ENCODE measurements around the gene CELF5. TPM values are rescaled to one million over a fixed set of nuclear protein-coding genes. Genes with fewer than 3 reads are reported as not detected.

CELF5 gene
- total and polyA plus RNA-seq, 10 of the 15 experiments (the other 5 are each of a cell fraction or from before 2014, with no cell fraction given), result 0.01 to 0.04 TPM; not detected in 8

- no peaks in the 10 kb centered on the region for H3K27me3 ChIP-seq (replicated peaks in 1 of 2; ENCODE audit: control insufficient read depth in 2 of 2, insufficient read depth in 2 of 2, low read length in 1 of 2)
- whole genome bisulfite sequencing (ENCODE audit: insufficient coverage, insufficient replicate concordance, low lambda C conversion rate, missing lambda C conversion rate), result 81% methylated on average over 9 of the region's 9 CpGs
- no peak overlapping the region for H3K9ac ChIP-seq (ENCODE audit: control insufficient read depth, insufficient read depth, low read length)
- BruUV-seq (replicated peaks), result no TSS peak
- H3K36me3 ChIP-seq (ENCODE audit: control insufficient read depth in 2 of 2, insufficient read depth in 2 of 2, low read length in 1 of 2), result no peaks in the 10 kb centered on the region
- CTCF ChIA-PET, result no interaction called here
- in situ Hi-C loops (cut with MboI) (no loop called here), intact Hi-C loops (cut with micrococcal nuclease; ENCODE audit: unreplicated experiment) (no loop called here)
- DNase-seq (ENCODE audit: low read depth, low spot score), result no peak
- no peak overlapping the region for H3K4me3 ChIP-seq
- FAIRE-seq, result no peak
- no peaks in the 10 kb centered on the region for H4K20me1 ChIP-seq (ENCODE audit: control insufficient read depth, insufficient read depth)
- no peaks in the 10 kb centered on the region for H3K4me1 ChIP-seq (ENCODE audit: control insufficient read depth, insufficient read depth, low read length)
- TF ChIP-seq ELK1 (IDR thresholded peaks at IDR 0.05; ENCODE audit: low read depth, low read length), result no peak
- TF ChIP-seq BACH1 (IDR thresholded peaks at IDR 0.05; ENCODE audit: borderline replicate concordance), result no peak
- TF ChIP-seq USF1 (IDR thresholded peaks at IDR 0.05; ENCODE audit: borderline replicate concordance, extremely low read length, insufficient read depth, low read depth, low read length), result no peak
- no peak for TF ChIP-seq KDM1A (IDR thresholded peaks at IDR 0.05; ENCODE audit: borderline replicate concordance)
- TF ChIP-seq RELB (IDR thresholded peaks at IDR 0.05; ENCODE audit: low read depth), result no peak
- TF ChIP-seq TAF1 (IDR thresholded peaks at IDR 0.05; ENCODE audit: borderline replicate concordance, low read depth, low read length), result no peak
- TF ChIP-seq ZNF24 (IDR thresholded peaks at IDR 0.05), result no peak
- no peak for TF ChIP-seq BMI1 (IDR thresholded peaks at IDR 0.05; ENCODE audit: borderline replicate concordance)
- no peak for TF ChIP-seq KAT2A (conservative IDR thresholded peaks at IDR 0.05; ENCODE audit: control insufficient read depth, low read depth, low read length)
- no peak for TF ChIP-seq NR2C2 (IDR thresholded peaks at IDR 0.05; ENCODE audit: borderline replicate concordance, control insufficient read depth, insufficient read length, low read depth)
- TF ChIP-seq PRDM15 (CRISPR knock-in tag; IDR thresholded peaks at IDR 0.05), result no peak
- TF ChIP-seq SUPT20H (IDR thresholded peaks at IDR 0.05; ENCODE audit: borderline replicate concordance, control insufficient read depth, low read depth, low read length), result no peak
- TF ChIP-seq EED (IDR thresholded peaks at IDR 0.05; ENCODE audit: low read depth), result no peak
- H3K4me2 ChIP-seq (ENCODE audit: control insufficient read depth, insufficient read depth), result no peak overlapping the region
- POLR2A ChIA-PET, result no interaction called here
- H2AFZ ChIP-seq (ENCODE audit: control insufficient read depth, low read depth, low read length), result no peak overlapping the region
- H3K79me2 ChIP-seq (ENCODE audit: control insufficient read depth, insufficient read depth, low read length), result no peaks in the 10 kb centered on the region
- no peak for ATAC-seq
- RAD21 ChIA-PET (ENCODE audit: unreplicated experiment), result no interaction called here
- no peak overlapping the region for H3K27ac ChIP-seq (ENCODE audit: control insufficient read depth, insufficient read depth)
- SMC1A ChIA-PET (ENCODE audit: uncharacterized antibody, unreplicated experiment), result interaction anchor here (1.1 kb wide), 1 partner anchor 9 kb away, joined by 3 read pairs; no protein-coding TSS in a partner anchor
- H3K9me3 ChIP-seq (replicated peaks; ENCODE audit: control insufficient read depth, insufficient read depth, low read length), result no peaks in the 10 kb centered on the region; the same call in 2 of the 3 replicates
These were observed 20.6 kb downstream of the CELF5 start for GRCh38 chr19:3245050-3245449.
